K562 (cell line): ENCODE measurements around the gene CNIH4. TPM values are rescaled to one million over a fixed set of nuclear protein-coding genes. Genes with fewer than 3 reads are reported as not detected.

Experiments
- ATAC-seq: fragments of 200-7000 bp; cut with Tn5 transposase; 3 replicates; pipeline ENCODE4 v1.9.1; 2020; ENCODE audit warnings: moderate library complexity
- BruUV-seq: library from RNA; stranded (reverse); fragments of 400-500 nt; replicated peaks from 2 replicates; lab custom pipeline; 2021; lab: Mats Ljungman, UMichigan
- CTCF ChIA-PET: fragments of 300-600 bp; formaldehyde crosslinking; extraction: SDS; loops from one replicate; lab custom pipeline; 2021; ENCODE audit warnings: low intra/inter-chr PET ratio; lab: Yijun Ruan, JAX
- POLR2A ChIA-PET: fragments of 300-600, 350-650 bp; sonication (Branson Sonifier 250); formaldehyde crosslinking; extraction: SDS; loops from one replicate; lab custom pipeline; 2021; ENCODE audit warnings: antibody characterized with exemption, inconsistent platforms; lab: Yijun Ruan, JAX
- DNase-seq, 4 experiments: peaks; one replicate each; pipeline versions ENCODE4 v3.0.0 to v3.0.0-alpha.2; 2011 to 2018; ENCODE audit warnings: low spot score in 3 of 4, mixed read lengths in 3 of 4; ENCODE audit errors: extremely low read depth in 1 of 4
- FAIRE-seq: peaks from 2 replicates; lab custom pipeline; 2011; peaks lifted over from hg19 to GRCh38; lab: Jason Lieb, UNC
- H2AFZ ChIP-seq: 2 replicates; pipeline ENCODE4 v1.6.0; 2011; ENCODE audit warnings: low read depth, low read length, control low read depth, inconsistent platforms
- H3K27ac ChIP-seq: fragments of 200-600 bp; 3 replicates; pipeline ENCODE4 v1.8.0; 2011; ENCODE audit warnings: low read depth, mild to moderate bottlenecking, control low read depth, inconsistent platforms, low read length, moderate library complexity, mixed read lengths; ENCODE audit errors: extremely low read depth
- H3K27me3 ChIP-seq, 2 experiments: fragments of 300-600 bp in 1 of 2; 2 replicates in 1 of 2; 3 replicates in 1 of 2; pipeline versions ENCODE4 v1.6.0 to v1.8.0; 2011; ENCODE audit warnings: inconsistent platforms in 2 of 2, low read length in 2 of 2, mild to moderate bottlenecking in 1 of 2, mixed read lengths in 1 of 2, moderate library complexity in 1 of 2; ENCODE audit not compliant: control insufficient read depth in 2 of 2, insufficient read depth in 2 of 2
- H3K36me3 ChIP-seq: fragments of 300-600 bp; 3 replicates; pipeline ENCODE4 v1.8.0; 2011; ENCODE audit warnings: mild to moderate bottlenecking, low read length, inconsistent platforms; ENCODE audit not compliant: control insufficient read depth, insufficient read depth
- H3K4me1 ChIP-seq, 2 experiments: fragments of 200-600 bp in 1 of 2; replicated peaks in 1 of 2; 2 replicates in 1 of 2; 3 replicates in 1 of 2; pipeline versions ENCODE4 v1.5.1 to v1.8.0; 2011; ENCODE audit warnings: inconsistent platforms in 2 of 2, low read length in 2 of 2, mild to moderate bottlenecking in 1 of 2, mixed read lengths in 1 of 2, moderate library complexity in 1 of 2; ENCODE audit not compliant: control insufficient read depth in 2 of 2, insufficient read depth in 2 of 2
- H3K4me2 ChIP-seq: 2 replicates; pipeline ENCODE4 v1.6.1; 2011; ENCODE audit warnings: low read length, control low read depth, inconsistent platforms, mixed read lengths; ENCODE audit not compliant: insufficient read depth
- H3K4me3 ChIP-seq: fragments of 200-600 bp; sonication (generic), shearing (Covaris generic); 2 replicates; pipeline ENCODE4 v1.5.1; 2016; ENCODE audit warnings: control low read depth, inconsistent platforms
- H3K79me2 ChIP-seq: fragments of 200-600 bp; 3 replicates; pipeline ENCODE4 v1.8.0; 2011; ENCODE audit warnings: low read length, inconsistent platforms; ENCODE audit not compliant: control insufficient read depth, insufficient read depth
- H3K9ac ChIP-seq, 2 experiments: 2 replicates each; pipeline versions ENCODE4 v1.6.0 to v1.6.1; 2011; ENCODE audit warnings: low read depth in 2 of 2, low read length in 2 of 2, control low read depth in 1 of 2, inconsistent platforms in 1 of 2, mild to moderate bottlenecking in 1 of 2, mixed read lengths in 1 of 2; ENCODE audit not compliant: insufficient read depth in 1 of 2
- H3K9me1 ChIP-seq: one replicate; pipeline ENCODE4 v1.6.0; 2011; ENCODE audit warnings: inconsistent platforms, mild to moderate bottlenecking, low read length, moderate library complexity; ENCODE audit not compliant: control insufficient read depth, insufficient read depth
- H3K9me3 ChIP-seq: replicated peaks from 2 replicates; pipeline ENCODE4 v1.5.1; 2011; ENCODE audit warnings: low read depth, low read length, inconsistent platforms; ENCODE audit not compliant: control insufficient read depth, insufficient read depth
- H4K20me1 ChIP-seq: replicated peaks from 2 replicates; pipeline ENCODE4 v1.6.1; 2011; ENCODE audit warnings: low read length, inconsistent platforms, mixed read lengths; ENCODE audit not compliant: control insufficient read depth, insufficient read depth
- BRCA1 ChIP-seq, 2 experiments: fragments of 450-650 bp in 1 of 2; sonication (generic) in 1 of 2; formaldehyde crosslinking in 1 of 2; IDR thresholded peaks; 2 replicates each; pipeline versions ENCODE4 v1.5.0 to v1.6.1; 2017 to 2020; ENCODE audit warnings: mild to moderate bottlenecking in 1 of 2, missing genetic modification reagents in 1 of 2
- CBX5 ChIP-seq: IDR thresholded peaks from 2 replicates; pipeline ENCODE4 v1.6.1; 2014; ENCODE audit warnings: low read depth, borderline replicate concordance
- EWSR1 ChIP-seq: fragments of 450-650 bp; IDR thresholded peaks from 2 replicates; pipeline ENCODE4 v1.6.1; 2018; ENCODE audit warnings: borderline replicate concordance, mild to moderate bottlenecking, low read depth, moderate library complexity; ENCODE audit not compliant: partially characterized antibody
- KDM1A ChIP-seq, 2 experiments: fragments of 450-650 bp; IDR thresholded peaks; 2 replicates each; pipeline ENCODE4 v1.6.1; 2016; ENCODE audit warnings: mild to moderate bottlenecking in 2 of 2
- MTA3 ChIP-seq: fragments of 450-650 bp; formaldehyde crosslinking; IDR thresholded peaks from 2 replicates; pipeline ENCODE4 v1.6.1; 2017; ENCODE audit warnings: mild to moderate bottlenecking, borderline replicate concordance
- NR4A1 ChIP-seq, 2 experiments: fragments of 250-450 bp in 1 of 2; fragments of 450-650 bp in 1 of 2; sonication (Bioruptor Pico) in 1 of 2; IDR thresholded peaks; 2 replicates each; pipeline versions ENCODE4 v1.4.0 to v1.6.1; 2016 to 2020; ENCODE audit warnings: mild to moderate bottlenecking in 2 of 2, missing compliant biosample characterization in 1 of 2, missing genetic modification characterization in 1 of 2, moderate library complexity in 1 of 2
- PHB ChIP-seq: fragments of 250-450 bp; sonication (Bioruptor Pico); IDR thresholded peaks from 2 replicates; pipeline ENCODE4 v1.5.0; 2021
- SMARCA5 ChIP-seq: fragments of 450-650 bp; IDR thresholded peaks from 2 replicates; pipeline ENCODE4 v1.6.1; 2016
- SP1 ChIP-seq: sonication (generic); formaldehyde crosslinking; IDR thresholded peaks from 2 replicates; pipeline ENCODE4 v1.8.1; 2022; ENCODE audit warnings: mild to moderate bottlenecking, missing genetic modification reagents
- ZNF175 ChIP-seq: fragments of 200-800 bp; sonication (Bioruptor generic); IDR thresholded peaks from 2 replicates; pipeline ENCODE4 v1.6.1; 2016; ENCODE audit warnings: low read depth, mild to moderate bottlenecking, missing genetic modification characterization, missing compliant biosample characterization
- WGBS: fragments of 100-300 bp; shearing (Covaris generic); methylation state at CpG from one replicate; pipeline ENCODE4 v1.1.6; 2016; ENCODE audit warnings: low coverage, mixed read lengths; ENCODE audit not compliant: insufficient coverage; ENCODE audit errors: missing lambda C conversion rate; 5-methylcytosine and 5-hydroxymethylcytosine counted together
- in situ Hi-C: fragments of 300-500 bp; cut with MboI; formaldehyde crosslinking; loops from 4 replicates; pipeline ENCODE4 v1.15.0; 2018; ENCODE audit warnings: inconsistent platforms, mixed read lengths
- intact Hi-C: fragments of 100-400 bp; cut with micrococcal nuclease; formaldehyde crosslinking; loops from 2 replicates; pipeline ENCODE4 v1.14.2; 2022
- polyA plus RNA-seq, 8 experiments: library from polyadenylated mRNA; depleted of rRNA in 4 of 8; stranded (reverse) in 5 of 8; unstranded in 3 of 8; fragments of >200 nt; fragmentation: Nextera tagmentation in 2 of 8; fragmentation: Illumina TruSeq in 1 of 8; extraction: Ambion mirVana in 2 of 8; extraction: Trizol in 1 of 8; gene quantifications; 2 replicates each; pipeline versions ENCODE4 v1.2.1 to v1.2.3, GENCODE V29; 2011 to 2014; ENCODE audit warnings: inconsistent platforms in 1 of 8, missing spikeins in 1 of 8
- total RNA-seq, 7 experiments: library from RNA; depleted of rRNA in 6 of 7; stranded (reverse); fragments of >200 nt in 6 of 7; fragmentation: Illumina TruSeq in 2 of 7; extraction: Trizol in 2 of 7; gene quantifications; 2 replicates each; pipeline versions ENCODE4 v1.2.1 to v1.2.3, GENCODE V29; 2011 to 2021; ENCODE audit warnings: low replicate concordance in 1 of 7
- TF ChIP-seq, protein P1 (sequence below): fragments of 200-400 bp; formaldehyde crosslinking; IDR thresholded peaks from 2 replicates; pipeline ENCODE4 v1.6.1; 2017; ENCODE audit warnings: mild to moderate bottlenecking, low read depth, low read length, moderate library complexity
- TF ChIP-seq, protein P2 (sequence below): fragments of 450-650 bp; IDR thresholded peaks from 2 replicates; pipeline ENCODE4 v1.6.1; 2016; ENCODE audit warnings: low read depth

CNIH4 gene
- total and polyA plus RNA-seq, 9 of the 15 experiments (the other 6 are each of a cell fraction or from before 2014, with no cell fraction given), result 41.3 to 266 (median 61.1) TPM

DNA sequence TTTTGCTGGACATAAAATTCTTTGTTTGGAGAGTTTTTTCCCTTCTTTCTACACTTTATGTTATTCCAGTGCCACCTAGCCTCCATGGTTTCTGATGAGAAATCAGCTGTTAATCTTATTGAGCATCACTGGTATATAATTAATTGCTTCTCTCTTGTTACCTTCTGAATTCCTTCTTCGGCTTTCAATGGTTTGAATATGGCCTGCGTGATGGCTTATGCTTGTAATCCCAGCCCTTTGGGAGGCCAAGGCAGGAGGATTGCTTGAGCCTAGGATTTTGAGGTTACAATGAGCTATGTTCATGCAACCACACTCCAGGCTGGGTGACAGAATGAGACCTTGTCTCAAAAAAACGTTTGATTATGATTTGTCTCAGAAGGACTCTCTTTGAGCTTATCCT, 13.0 kb upstream of the CNIH4 start:
- Histone ChIP-seq H3K36me3 (no peaks in the 10 kb centered on the region), H3K9me1 (no peaks in the 10 kb centered on the region), H3K9ac (no peak overlapping the region), H4K20me1 (no peaks in the 10 kb centered on the region), H3K4me1 (peaks cover 0 to 6% of the 10 kb centered on the region in 2 experiments; a peak in 3 of 5 replicates), H3K79me2 (no peaks in the 10 kb centered on the region), H3K9me3 (peaks cover 14% of the 10 kb centered on the region), H2AFZ (no peak overlapping the region), H3K27me3 (no peaks in the 10 kb centered on the region), H3K4me2 (no peak overlapping the region), H3K4me3 (no peak overlapping the region), H3K27ac (no peak overlapping the region)
- ATAC-seq, result no peak
- peak; percentile 11 for FAIRE-seq
- ChIA-PET POLR2A (interaction anchor here (0.7 to 1.3 kb wide), 3 partner anchors 9 to 14 kb away, joined by 3 to 4 read pairs (median 4); partner anchors contain the start of gene NVL), CTCF (no interaction called here)
- BruUV-seq, result no TSS peak
- in situ Hi-C loops, result loop anchor here (25.0 kb wide), 1 partner anchor 231 kb away; the partner anchor contains the start of gene FBXO28
- DNase-seq, result no peak
- intact Hi-C loops, result no loop called here
- WGBS, result 2% methylated on average over 3 of the region's 3 CpGs
- TF ChIP-seq MTA3, result peak; percentile 69; the same call in 1 of the 2 replicates
- TF ChIP-seq, protein P1, sequence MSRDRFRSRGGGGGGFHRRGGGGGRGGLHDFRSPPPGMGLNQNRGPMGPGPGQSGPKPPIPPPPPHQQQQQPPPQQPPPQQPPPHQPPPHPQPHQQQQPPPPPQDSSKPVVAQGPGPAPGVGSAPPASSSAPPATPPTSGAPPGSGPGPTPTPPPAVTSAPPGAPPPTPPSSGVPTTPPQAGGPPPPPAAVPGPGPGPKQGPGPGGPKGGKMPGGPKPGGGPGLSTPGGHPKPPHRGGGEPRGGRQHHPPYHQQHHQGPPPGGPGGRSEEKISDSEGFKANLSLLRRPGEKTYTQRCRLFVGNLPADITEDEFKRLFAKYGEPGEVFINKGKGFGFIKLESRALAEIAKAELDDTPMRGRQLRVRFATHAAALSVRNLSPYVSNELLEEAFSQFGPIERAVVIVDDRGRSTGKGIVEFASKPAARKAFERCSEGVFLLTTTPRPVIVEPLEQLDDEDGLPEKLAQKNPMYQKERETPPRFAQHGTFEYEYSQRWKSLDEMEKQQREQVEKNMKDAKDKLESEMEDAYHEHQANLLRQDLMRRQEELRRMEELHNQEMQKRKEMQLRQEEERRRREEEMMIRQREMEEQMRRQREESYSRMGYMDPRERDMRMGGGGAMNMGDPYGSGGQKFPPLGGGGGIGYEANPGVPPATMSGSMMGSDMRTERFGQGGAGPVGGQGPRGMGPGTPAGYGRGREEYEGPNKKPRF, result no peak
- TF ChIP-seq BRCA1 (IDR thresholded peaks at IDR 0.05), result no peak
- TF ChIP-seq BRCA1 (CRISPR knock-in tag; IDR thresholded peaks at IDR 0.05), result no peak
- peak; percentile 98 for TF ChIP-seq CBX5
- no peak for TF ChIP-seq EWSR1
- TF ChIP-seq SP1 (CRISPR knock-in tag), result peak; percentile 30; the same call in 1 of the 2 replicates
- no peak for TF ChIP-seq NR4A1 (CRISPR knock-in tag; IDR thresholded peaks at IDR 0.05)
- no peak for TF ChIP-seq NR4A1 (tag; IDR thresholded peaks at IDR 0.05)
- TF ChIP-seq KDM1A (IDR thresholded peaks at IDR 0.05), result peak in 1 of 2 experiments; percentile 39; a peak in 1 of 4 replicates
- no peak for TF ChIP-seq SMARCA5
- no peak for TF ChIP-seq ZNF175
- no peak for TF ChIP-seq PHB (CRISPR knock-in tag)
- TF ChIP-seq, protein P2, sequence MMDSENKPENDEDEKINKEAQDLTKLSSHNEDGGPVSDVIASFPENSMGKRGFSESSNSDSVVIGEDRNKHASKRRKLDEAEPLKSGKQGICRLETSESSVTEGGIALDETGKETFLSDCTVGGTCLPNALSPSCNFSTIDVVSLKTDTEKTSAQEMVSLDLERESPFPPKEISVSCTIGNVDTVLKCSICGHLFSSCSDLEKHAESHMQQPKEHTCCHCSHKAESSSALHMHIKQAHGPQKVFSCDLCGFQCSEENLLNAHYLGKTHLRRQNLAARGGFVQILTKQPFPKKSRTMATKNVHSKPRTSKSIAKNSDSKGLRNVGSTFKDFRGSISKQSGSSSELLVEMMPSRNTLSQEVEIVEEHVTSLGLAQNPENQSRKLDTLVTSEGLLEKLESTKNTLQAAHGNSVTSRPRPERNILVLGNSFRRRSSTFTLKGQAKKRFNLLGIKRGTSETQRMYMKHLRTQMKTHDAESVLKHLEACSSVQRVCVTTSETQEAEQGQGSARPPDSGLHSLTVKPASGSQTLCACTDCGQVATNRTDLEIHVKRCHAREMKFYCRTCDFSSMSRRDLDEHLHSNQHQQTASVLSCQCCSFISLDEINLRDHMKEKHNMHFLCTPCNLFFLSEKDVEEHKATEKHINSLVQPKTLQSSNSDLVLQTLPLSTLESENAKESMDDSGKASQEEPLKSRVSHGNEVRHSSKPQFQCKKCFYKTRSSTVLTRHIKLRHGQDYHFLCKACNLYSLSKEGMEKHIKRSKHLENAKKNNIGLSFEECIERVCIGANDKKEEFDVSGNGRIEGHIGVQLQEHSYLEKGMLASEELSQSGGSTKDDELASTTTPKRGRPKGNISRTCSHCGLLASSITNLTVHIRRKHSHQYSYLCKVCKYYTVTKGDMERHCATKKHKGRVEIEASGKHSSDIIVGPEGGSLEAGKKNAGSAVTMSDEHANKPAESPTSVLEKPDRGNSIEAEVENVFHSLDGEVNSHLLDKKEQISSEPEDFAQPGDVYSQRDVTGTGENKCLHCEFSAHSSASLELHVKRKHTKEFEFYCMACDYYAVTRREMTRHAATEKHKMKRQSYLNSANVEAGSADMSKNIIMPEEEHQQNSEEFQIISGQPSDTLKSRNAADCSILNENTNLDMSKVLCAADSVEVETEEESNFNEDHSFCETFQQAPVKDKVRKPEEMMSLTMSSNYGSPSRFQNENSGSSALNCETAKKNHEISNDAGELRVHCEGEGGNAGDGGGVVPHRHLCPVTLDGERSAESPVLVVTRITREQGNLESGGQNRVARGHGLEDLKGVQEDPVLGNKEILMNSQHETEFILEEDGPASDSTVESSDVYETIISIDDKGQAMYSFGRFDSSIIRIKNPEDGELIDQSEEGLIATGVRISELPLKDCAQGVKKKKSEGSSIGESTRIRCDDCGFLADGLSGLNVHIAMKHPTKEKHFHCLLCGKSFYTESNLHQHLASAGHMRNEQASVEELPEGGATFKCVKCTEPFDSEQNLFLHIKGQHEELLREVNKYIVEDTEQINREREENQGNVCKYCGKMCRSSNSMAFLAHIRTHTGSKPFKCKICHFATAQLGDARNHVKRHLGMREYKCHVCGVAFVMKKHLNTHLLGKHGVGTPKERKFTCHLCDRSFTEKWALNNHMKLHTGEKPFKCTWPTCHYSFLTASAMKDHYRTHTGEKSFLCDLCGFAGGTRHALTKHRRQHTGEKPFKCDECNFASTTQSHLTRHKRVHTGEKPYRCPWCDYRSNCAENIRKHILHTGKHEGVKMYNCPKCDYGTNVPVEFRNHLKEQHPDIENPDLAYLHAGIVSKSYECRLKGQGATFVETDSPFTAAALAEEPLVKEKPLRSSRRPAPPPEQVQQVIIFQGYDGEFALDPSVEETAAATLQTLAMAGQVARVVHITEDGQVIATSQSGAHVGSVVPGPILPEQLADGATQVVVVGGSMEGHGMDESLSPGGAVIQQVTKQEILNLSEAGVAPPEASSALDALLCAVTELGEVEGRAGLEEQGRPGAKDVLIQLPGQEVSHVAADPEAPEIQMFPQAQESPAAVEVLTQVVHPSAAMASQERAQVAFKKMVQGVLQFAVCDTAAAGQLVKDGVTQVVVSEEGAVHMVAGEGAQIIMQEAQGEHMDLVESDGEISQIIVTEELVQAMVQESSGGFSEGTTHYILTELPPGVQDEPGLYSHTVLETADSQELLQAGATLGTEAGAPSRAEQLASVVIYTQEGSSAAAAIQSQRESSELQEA, result no peak
